Panc1 (cell line): Measurements from ENCODE around the gene HMGCS1. TPM values are rescaled to one million over a fixed set of nuclear protein-coding genes. Genes with fewer than 3 reads are reported as not detected.

Experiments
- ATAC-seq: fragments of 200-7000 bp; cut with Tn5 transposase; 2 replicates; pipeline ENCODE4 v1.9.1; 2020; ENCODE audit warnings: mild to moderate bottlenecking, moderate library complexity
- BruUV-seq: library from RNA; stranded (reverse); fragments of 400-500 nt; replicated peaks from 2 replicates; lab custom pipeline; 2021; lab: Mats Ljungman, UMichigan
- CTCF ChIA-PET: fragments of 300-600 bp; sonication (Branson Sonifier 250); formaldehyde crosslinking; loops from one replicate; lab custom pipeline; 2022; ENCODE audit warnings: antibody characterized with exemption; lab: Charles Lee
- POLR2A ChIA-PET: fragments of 300-600 bp; sonication (Branson Sonifier 250); formaldehyde crosslinking; loops from one replicate; lab custom pipeline; 2022; ENCODE audit warnings: antibody characterized with exemption; lab: Charles Lee
- DNase-seq: peaks from one replicate; pipeline ENCODE4 v3.0.0-alpha.2; 2010; ENCODE audit warnings: low read depth, low spot score
- H3K27ac ChIP-seq: 2 replicates; pipeline ENCODE4 v1.5.1; 2011; ENCODE audit warnings: mild to moderate bottlenecking, low read length, inconsistent platforms
- H3K27me3 ChIP-seq: fragments of 200-500 bp; sonication (Bioruptor generic); 2 replicates; pipeline ENCODE4 v1.6.0; 2014; ENCODE audit warnings: low read length, inconsistent platforms; ENCODE audit not compliant: control insufficient read depth, insufficient read depth
- H3K36me3 ChIP-seq: fragments of 200-500 bp; sonication (Bioruptor generic); 2 replicates; pipeline ENCODE4 v1.5.1; 2014; ENCODE audit warnings: inconsistent platforms, mild to moderate bottlenecking, low read length, moderate library complexity; ENCODE audit not compliant: control insufficient read depth, insufficient read depth
- H3K4me1 ChIP-seq: 2 replicates; pipeline ENCODE4 v1.5.1; 2011; ENCODE audit warnings: inconsistent platforms, mild to moderate bottlenecking, low read length, moderate library complexity; ENCODE audit not compliant: control insufficient read depth, insufficient read depth
- H3K4me3 ChIP-seq, 2 experiments: 2 replicates each; pipeline ENCODE4 v1.5.1; 2011 to 2012; ENCODE audit warnings: low read depth in 2 of 2, low read length in 2 of 2, mild to moderate bottlenecking in 2 of 2, inconsistent platforms in 1 of 2, moderate library complexity in 1 of 2
- H3K9me3 ChIP-seq: fragments of 200-500 bp; sonication (Bioruptor generic); 2 replicates; pipeline ENCODE4 v1.5.1; 2014; ENCODE audit warnings: low read depth, mild to moderate bottlenecking, inconsistent platforms, low read length, moderate library complexity; ENCODE audit not compliant: control insufficient read depth, insufficient read depth
- POLR2AphosphoS5 ChIP-seq: IDR thresholded peaks from 2 replicates; pipeline ENCODE4 v1.6.1; 2012; ENCODE audit warnings: mild to moderate bottlenecking, low read depth, low read length, moderate library complexity
- REST ChIP-seq, 2 experiments: IDR thresholded peaks; 2 replicates each; pipeline ENCODE4 v1.6.1; 2011 to 2012; ENCODE audit warnings: low read depth in 2 of 2, control low read depth in 1 of 2, low read length in 1 of 2, mild to moderate bottlenecking in 1 of 2, moderate library complexity in 1 of 2; ENCODE audit not compliant: insufficient read depth in 1 of 2
- SIN3A ChIP-seq: IDR thresholded peaks from 2 replicates; pipeline ENCODE4 v1.6.1; 2012; ENCODE audit warnings: low read depth, mild to moderate bottlenecking, low read length, moderate library complexity, borderline replicate concordance; ENCODE audit not compliant: insufficient read depth
- TCF7L2 ChIP-seq: IDR thresholded peaks from 2 replicates; pipeline ENCODE4 v1.6.1; 2011; ENCODE audit warnings: mild to moderate bottlenecking, low read depth, low read length, inconsistent platforms
- in situ Hi-C: cut with HindIII; loops from 2 replicates; pipeline ENCODE4 v1.10.0; 2016; ENCODE audit warnings: low sequenced_read_pairs, low pct_unique_long_range_greater_than_20kb
- intact Hi-C: fragments of 100-400 bp; cut with micrococcal nuclease; formaldehyde crosslinking; loops from one replicate; pipeline ENCODE4 v1.10.0; 2022; ENCODE audit not compliant: unreplicated experiment
- total RNA-seq: library from RNA; stranded (reverse); gene quantifications from one replicate; pipeline ENCODE4 v1.2.1, GENCODE V29; 2021; ENCODE audit not compliant: unreplicated experiment
- TF ChIP-seq, protein P1 (sequence below): fragments of 450-650 bp; IDR thresholded peaks from 2 replicates; pipeline ENCODE4 v1.5.1; 2017; ENCODE audit warnings: mild to moderate bottlenecking

HMGCS1 gene
- total RNA-seq, 1 experiment from 2014 or later = 66.1 TPM

DNA sequence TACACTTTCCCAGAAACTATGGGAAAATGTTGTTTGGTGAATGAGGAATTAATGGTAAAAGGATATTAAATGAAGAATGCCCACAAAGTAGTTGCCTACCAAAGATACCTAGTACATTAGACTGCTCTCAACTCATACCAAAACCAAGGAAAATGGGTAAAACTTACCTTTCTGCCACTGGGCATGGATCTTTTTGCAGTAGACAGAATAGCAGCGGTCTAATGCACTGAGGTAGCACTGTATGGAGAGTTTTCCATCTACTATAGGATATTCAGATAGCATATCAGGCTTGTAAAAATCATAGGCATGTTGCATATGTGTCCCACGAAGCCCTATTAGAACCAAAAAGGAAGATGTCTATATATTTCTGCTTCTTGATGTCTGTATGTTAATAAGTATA, 16.4 kb downstream of the HMGCS1 start:
- BruUV-seq = no TSS peak
- Histone ChIP-seq H3K4me1 (no peaks in the 10 kb centered on the region), H3K27ac (no peak overlapping the region), H3K36me3 (peaks cover 40% of the 10 kb centered on the region), H3K9me3 (no peaks in the 10 kb centered on the region), H3K4me3 (no peak overlapping the region), H3K27me3 (no peaks in the 10 kb centered on the region)
- POLR2A ChIA-PET = no interaction called here
- CTCF ChIA-PET = no interaction called here
- in situ Hi-C loops (no loop called here), intact Hi-C loops (no loop called here)
- no peak for TF ChIP-seq SIN3A
- no peak for TF ChIP-seq REST (IDR thresholded peaks at IDR 0.05; ENCODE audit: insufficient read depth in 1 of 2, low read depth in 2 of 2, low read length in 1 of 2)
- TF ChIP-seq, protein P1, sequence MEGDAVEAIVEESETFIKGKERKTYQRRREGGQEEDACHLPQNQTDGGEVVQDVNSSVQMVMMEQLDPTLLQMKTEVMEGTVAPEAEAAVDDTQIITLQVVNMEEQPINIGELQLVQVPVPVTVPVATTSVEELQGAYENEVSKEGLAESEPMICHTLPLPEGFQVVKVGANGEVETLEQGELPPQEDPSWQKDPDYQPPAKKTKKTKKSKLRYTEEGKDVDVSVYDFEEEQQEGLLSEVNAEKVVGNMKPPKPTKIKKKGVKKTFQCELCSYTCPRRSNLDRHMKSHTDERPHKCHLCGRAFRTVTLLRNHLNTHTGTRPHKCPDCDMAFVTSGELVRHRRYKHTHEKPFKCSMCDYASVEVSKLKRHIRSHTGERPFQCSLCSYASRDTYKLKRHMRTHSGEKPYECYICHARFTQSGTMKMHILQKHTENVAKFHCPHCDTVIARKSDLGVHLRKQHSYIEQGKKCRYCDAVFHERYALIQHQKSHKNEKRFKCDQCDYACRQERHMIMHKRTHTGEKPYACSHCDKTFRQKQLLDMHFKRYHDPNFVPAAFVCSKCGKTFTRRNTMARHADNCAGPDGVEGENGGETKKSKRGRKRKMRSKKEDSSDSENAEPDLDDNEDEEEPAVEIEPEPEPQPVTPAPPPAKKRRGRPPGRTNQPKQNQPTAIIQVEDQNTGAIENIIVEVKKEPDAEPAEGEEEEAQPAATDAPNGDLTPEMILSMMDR = no peak
- DNase-seq (no peak), ATAC-seq (no peak)

GRCh38 chr5:43295202-43295601, 18.0 kb downstream of the HMGCS1 start:
- Histone ChIP-seq H3K4me1 (no peaks in the 10 kb centered on the region), H3K27ac (no peak overlapping the region), H3K27me3 (no peaks in the 10 kb centered on the region), H3K9me3 (no peaks in the 10 kb centered on the region), H3K36me3 (peaks cover 46% of the 10 kb centered on the region), H3K4me3 (no peak overlapping the region)
- intact Hi-C loops = no loop called here
- ATAC-seq (no peak), DNase-seq (no peak)
- no peak for TF ChIP-seq REST (IDR thresholded peaks at IDR 0.05; ENCODE audit: insufficient read depth in 1 of 2, low read depth in 2 of 2, low read length in 1 of 2)
- no peak for TF ChIP-seq SIN3A
- TF ChIP-seq POLR2AphosphoS5 = no peak
- no peak for TF ChIP-seq TCF7L2
- TF ChIP-seq, protein P1 = no peak
- ChIA-PET POLR2A (interaction anchor here (0.6 kb wide), 1 partner anchor 25 kb away, joined by 7 read pairs; no protein-coding TSS in a partner anchor), CTCF (no interaction called here)
- in situ Hi-C loops = no loop called here
- BruUV-seq = no TSS peak
